BE2C (cell line): ENCODE measurements around the gene PTPRN2.

Source experiments
- DNase-seq: peaks from one replicate; pipeline ENCODE4 v3.0.0-alpha.2; 2020
- H3K27me3 ChIP-seq: fragments of 250-450 bp; sonication (Bioruptor Pico); 2 replicates; pipeline ENCODE4 v1.5.1; 2020; ENCODE audit warnings: mild to moderate bottlenecking
- H3K36me3 ChIP-seq: fragments of 250-450 bp; sonication (Bioruptor Pico); 2 replicates; pipeline ENCODE4 v1.5.1; 2020; ENCODE audit warnings: mild to moderate bottlenecking
- H3K4me1 ChIP-seq: fragments of 250-450 bp; sonication (Bioruptor Pico); 2 replicates; pipeline ENCODE4 v1.5.1; 2020
- H3K4me3 ChIP-seq: 2 replicates; pipeline ENCODE4 v1.5.1; 2011; ENCODE audit warnings: low read depth, low read length
- H3K9me3 ChIP-seq: fragments of 250-450 bp; sonication (Bioruptor Pico); 2 replicates; pipeline ENCODE4 v1.5.1; 2020
- TF ChIP-seq, protein P1 (sequence below): IDR thresholded peaks from 2 replicates; pipeline ENCODE4 v1.5.1; 2012; ENCODE audit warnings: mild to moderate bottlenecking, low read depth, low read length

The PTPRN2 gene

DNA sequence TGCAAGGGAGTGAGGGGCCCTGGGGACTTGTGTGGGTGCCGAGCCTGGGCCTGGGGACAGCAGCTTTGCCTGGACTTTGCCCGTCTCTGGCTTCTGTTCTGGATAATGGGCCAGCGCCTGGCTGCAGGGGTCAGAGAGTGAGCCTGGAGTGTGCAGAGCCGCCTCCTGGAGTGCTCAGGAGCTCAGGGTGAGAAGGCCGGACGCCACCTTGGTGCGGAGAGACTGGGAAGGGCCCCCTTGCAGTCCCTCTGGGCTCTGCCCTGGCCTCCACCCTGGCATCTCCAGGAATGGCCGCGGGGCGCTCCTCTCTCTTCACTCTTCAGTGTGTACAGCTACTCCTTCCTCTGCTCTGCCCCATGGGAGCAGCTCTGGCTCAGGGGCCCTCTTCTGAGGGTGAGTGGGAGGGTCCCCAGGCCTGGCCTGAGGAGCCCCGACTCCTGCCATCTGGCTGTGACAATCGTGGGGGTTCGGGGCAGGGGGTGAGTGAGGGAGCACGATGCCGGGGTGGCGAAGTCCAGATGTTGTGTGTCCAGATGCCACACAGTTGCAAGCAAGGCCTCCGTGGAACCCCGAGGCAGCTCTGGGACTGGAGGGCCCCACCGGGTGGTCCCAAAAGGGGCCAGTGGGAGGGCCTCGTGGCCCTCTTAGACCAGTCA lies 1063.7 kb downstream of the PTPRN2 start:
- TF ChIP-seq, protein P1, sequence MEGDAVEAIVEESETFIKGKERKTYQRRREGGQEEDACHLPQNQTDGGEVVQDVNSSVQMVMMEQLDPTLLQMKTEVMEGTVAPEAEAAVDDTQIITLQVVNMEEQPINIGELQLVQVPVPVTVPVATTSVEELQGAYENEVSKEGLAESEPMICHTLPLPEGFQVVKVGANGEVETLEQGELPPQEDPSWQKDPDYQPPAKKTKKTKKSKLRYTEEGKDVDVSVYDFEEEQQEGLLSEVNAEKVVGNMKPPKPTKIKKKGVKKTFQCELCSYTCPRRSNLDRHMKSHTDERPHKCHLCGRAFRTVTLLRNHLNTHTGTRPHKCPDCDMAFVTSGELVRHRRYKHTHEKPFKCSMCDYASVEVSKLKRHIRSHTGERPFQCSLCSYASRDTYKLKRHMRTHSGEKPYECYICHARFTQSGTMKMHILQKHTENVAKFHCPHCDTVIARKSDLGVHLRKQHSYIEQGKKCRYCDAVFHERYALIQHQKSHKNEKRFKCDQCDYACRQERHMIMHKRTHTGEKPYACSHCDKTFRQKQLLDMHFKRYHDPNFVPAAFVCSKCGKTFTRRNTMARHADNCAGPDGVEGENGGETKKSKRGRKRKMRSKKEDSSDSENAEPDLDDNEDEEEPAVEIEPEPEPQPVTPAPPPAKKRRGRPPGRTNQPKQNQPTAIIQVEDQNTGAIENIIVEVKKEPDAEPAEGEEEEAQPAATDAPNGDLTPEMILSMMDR = no peak
- Histone ChIP-seq H3K4me1 (no peaks in the 10 kb centered on the region), H3K4me3 (no peak overlapping the region), H3K9me3 (no peaks in the 10 kb centered on the region), H3K36me3 (no peaks in the 10 kb centered on the region), H3K27me3 (peaks cover 1% of the 10 kb centered on the region)
- DNase-seq = no peak

- H3K9me3 ChIP-seq = no peaks in the 10 kb centered on the region
Observed at GRCh38 chr7:157523371-157523765, 1064.3 kb downstream of the PTPRN2 start.

DNA sequence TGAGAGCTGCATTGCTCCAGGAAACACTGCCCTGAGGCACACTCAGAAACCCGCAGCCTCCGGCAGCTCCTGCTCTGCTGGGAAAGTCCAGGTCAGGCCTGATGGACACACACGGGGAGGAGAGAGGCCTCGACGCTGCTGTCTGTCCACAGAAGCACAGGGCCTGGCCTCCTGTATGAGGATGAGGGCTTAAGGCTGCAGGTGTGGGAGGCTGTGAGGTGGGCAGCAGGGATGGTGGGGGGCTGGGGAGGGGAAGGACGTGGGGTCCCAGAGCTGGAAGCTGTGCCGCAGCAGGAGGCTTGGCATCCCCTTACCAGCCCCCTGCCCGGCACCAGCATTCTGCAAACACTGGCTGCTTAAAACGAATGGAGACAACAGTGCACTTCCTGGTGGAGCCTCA lies 1064.7 kb downstream of the PTPRN2 start:
- no peak for DNase-seq
- no peaks in the 10 kb centered on the region for H3K36me3 ChIP-seq
- no peak overlapping the region for H3K4me3 ChIP-seq
- H3K9me3 ChIP-seq = no peaks in the 10 kb centered on the region
- TF ChIP-seq, protein P1 = no peak
- H3K4me1 ChIP-seq = no peaks in the 10 kb centered on the region
- no peaks in the 10 kb centered on the region for H3K27me3 ChIP-seq

More at GRCh38 chr7:157523371-157523765, 1064.3 kb downstream of the PTPRN2 start:
- H3K36me3 ChIP-seq = no peaks in the 10 kb centered on the region
- H3K4me1 ChIP-seq = no peaks in the 10 kb centered on the region
- no peak overlapping the region for H3K4me3 ChIP-seq
- no peaks in the 10 kb centered on the region for H3K27me3 ChIP-seq
- DNase-seq = no peak
- TF ChIP-seq, protein P1 = no peak

GRCh38 chr7:157522189-157522588 lies 1065.4 kb downstream of the PTPRN2 start:
- Histone ChIP-seq H3K4me3 (no peak overlapping the region), H3K9me3 (no peaks in the 10 kb centered on the region), H3K36me3 (no peaks in the 10 kb centered on the region), H3K4me1 (no peaks in the 10 kb centered on the region), H3K27me3 (no peaks in the 10 kb centered on the region)
- DNase-seq = no peak
- TF ChIP-seq, protein P1 = no peak

DNA sequence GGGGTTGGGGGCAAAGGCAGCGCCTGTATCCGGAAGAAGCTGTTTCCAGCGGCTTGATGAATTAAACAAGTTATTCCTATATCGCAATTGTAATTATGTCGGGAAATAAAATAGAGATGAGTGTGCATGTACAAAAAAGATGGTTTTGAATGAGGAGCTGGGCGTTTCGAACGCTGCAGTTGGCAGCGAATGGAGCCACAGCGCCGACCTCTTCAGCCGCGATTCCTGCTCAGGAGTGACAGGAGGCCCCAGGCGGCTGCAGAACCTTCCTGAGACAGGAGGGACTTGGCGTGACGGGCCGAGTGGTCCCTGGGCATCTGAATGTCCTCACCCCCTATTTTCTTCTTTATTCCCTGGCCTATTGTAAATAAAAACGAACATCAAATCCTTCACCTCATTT lies 1065.9 kb downstream of the PTPRN2 start:
- Histone ChIP-seq H3K9me3 (no peaks in the 10 kb centered on the region), H3K4me1 (no peaks in the 10 kb centered on the region), H3K4me3 (no peak overlapping the region), H3K27me3 (no peaks in the 10 kb centered on the region), H3K36me3 (no peaks in the 10 kb centered on the region)
- DNase-seq = no peak
- TF ChIP-seq, protein P1 = no peak

DNA sequence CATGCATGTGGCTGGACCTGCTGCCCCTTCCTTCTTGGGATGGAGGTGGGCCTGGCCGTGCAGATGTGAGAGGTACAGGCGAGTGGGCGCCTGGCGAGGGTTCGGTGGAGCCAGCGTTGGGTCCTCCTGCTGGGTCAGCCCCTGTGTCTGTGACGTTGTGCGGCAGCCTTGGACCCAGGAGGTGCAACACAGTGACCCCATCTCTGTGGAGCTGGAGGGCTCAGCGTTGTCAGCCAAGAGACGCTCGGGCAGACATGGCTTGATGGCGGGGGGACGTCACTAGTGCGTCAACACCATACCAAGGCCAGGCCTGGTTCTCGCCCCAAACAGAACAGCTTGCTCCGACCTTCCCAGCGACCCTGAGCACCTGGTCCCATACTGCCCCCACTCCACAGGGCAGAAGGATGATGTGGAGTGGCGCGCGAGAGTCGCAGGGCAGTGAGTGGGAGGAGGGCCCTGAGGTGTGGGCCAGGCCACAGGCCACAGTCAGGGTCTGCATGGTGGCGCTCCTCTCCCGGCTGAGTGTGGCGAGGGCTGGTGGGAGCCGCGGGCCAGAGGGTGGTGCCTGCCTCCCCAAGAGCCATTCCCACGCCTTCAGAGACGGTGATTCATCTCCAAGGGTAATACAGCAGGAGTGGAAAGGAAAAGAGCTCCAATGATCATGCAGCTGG lies 1066.4 kb downstream of the PTPRN2 start:
- Histone ChIP-seq H3K4me3 (no peak overlapping the region), H3K4me1 (no peaks in the 10 kb centered on the region), H3K9me3 (no peaks in the 10 kb centered on the region), H3K27me3 (no peaks in the 10 kb centered on the region), H3K36me3 (no peaks in the 10 kb centered on the region)
- TF ChIP-seq, protein P1 = no peak
- no peak for DNase-seq
